ENCODE results near the gene SPOCK2. TPM values are rescaled to one million over a fixed set of nuclear protein-coding genes. Genes with fewer than 3 reads are reported as not detected.

SPOCK2 gene
- polyA plus RNA-seq, 1 of the 3 experiments (the other 2 are of a cell fraction): 0.18 TPM

- no peak for TF ChIP-seq RAD21 (IDR thresholded peaks at IDR 0.05; ENCODE audit: low read length)
- TF ChIP-seq RXRA (IDR thresholded peaks at IDR 0.05; ENCODE audit: borderline replicate concordance, low read depth): no peak
- TF ChIP-seq GABPA (IDR thresholded peaks at IDR 0.05; ENCODE audit: low read depth): no peak
- no peak for TF ChIP-seq EZH2phosphoT487 (IDR thresholded peaks at IDR 0.05; ENCODE audit: borderline replicate concordance, low read depth)
- TF ChIP-seq CHD2 (IDR thresholded peaks at IDR 0.05; ENCODE audit: low read length, partially characterized antibody): no peak
- no peak for TF ChIP-seq ZBTB33 (IDR thresholded peaks at IDR 0.05; ENCODE audit: borderline replicate concordance, low read depth)
- TF ChIP-seq MEF2A (IDR thresholded peaks at IDR 0.05; ENCODE audit: borderline replicate concordance, low read depth): no peak
- no peak for TF ChIP-seq FOSL2 (IDR thresholded peaks at IDR 0.05; ENCODE audit: borderline replicate concordance, low read depth)
Measured at GRCh38 chr10:72127571-72127970, 39.2 kb upstream of the SPOCK2 start (continued).

- CTCF ChIA-PET: interaction anchor here (0.7 to 3.1 kb wide), 20 partner anchors 11 to 230 kb away, joined by 3 to 17 read pairs (median 4); partner anchors contain the start of genes ANAPC16, ASCC1 and DDIT4
- Histone ChIP-seq H3K4me3 (ENCODE audit: low read depth in 2 of 2, low read length in 1 of 2) (no peak overlapping the region), H3K4me1 (ENCODE audit: control insufficient read depth in 1 of 2, insufficient read depth in 2 of 2, low read depth in 1 of 2, low read length in 1 of 2) (peaks cover 0 to 6% of the 10 kb centered on the region in 2 experiments; a peak in 2 of 4 replicates), H3F3A (replicated peaks; ENCODE audit: insufficient read depth) (peaks cover 10% of the 10 kb centered on the region), H3K4me2 (no peak overlapping the region), H3K9ac (no peak overlapping the region), H3K9me3 (no peaks in the 10 kb centered on the region), H3K9me2 (no peaks in the 10 kb centered on the region), H3K27me3 (ENCODE audit: insufficient read depth) (no peaks in the 10 kb centered on the region), H3K36me3 (replicated peaks in 1 of 2; ENCODE audit: control insufficient read depth in 1 of 2, insufficient read depth in 2 of 2, low read length in 1 of 2) (peaks cover 0 to 9% of the 10 kb centered on the region in 2 experiments), H4K20me1 (ENCODE audit: insufficient read depth) (no peaks in the 10 kb centered on the region), H3K27ac (ENCODE audit: low read depth in 2 of 2, low read length in 1 of 2) (no peak overlapping the region), H3K79me2 (ENCODE audit: insufficient read depth) (no peaks in the 10 kb centered on the region), H2AFZ (ENCODE audit: low read depth) (no peak overlapping the region)
- 90% methylated on average over 3 of the region's 3 CpGs for WGBS (ENCODE audit: low lambda C conversion rate)
- POLR2A ChIA-PET: no interaction called here
- DNase-seq: no peak
- TF ChIP-seq USF2 (IDR thresholded peaks at IDR 0.05; ENCODE audit: borderline replicate concordance, low read depth, low read length) (no peak), FOSL2 (IDR thresholded peaks at IDR 0.05; ENCODE audit: borderline replicate concordance, low read depth) (no peak), EZH2phosphoT487 (IDR thresholded peaks at IDR 0.05; ENCODE audit: borderline replicate concordance, low read depth) (no peak), TAF1 (IDR thresholded peaks at IDR 0.05; ENCODE audit: borderline replicate concordance, low read depth, low read length) (no peak), FOXJ3 (CRISPR knock-in tag; IDR thresholded peaks at IDR 0.05) (no peak), RCOR1 (IDR thresholded peaks at IDR 0.05; ENCODE audit: low read length) (no peak), ELF1 (IDR thresholded peaks at IDR 0.05) (no peak), CHD2 (IDR thresholded peaks at IDR 0.05; ENCODE audit: low read length, partially characterized antibody) (no peak), TCF12 (IDR thresholded peaks at IDR 0.05) (no peak)
Measured at GRCh38 chr10:72126872-72127232, 38.5 kb upstream of the SPOCK2 start.
